GM10266 (cell line): ENCODE measurements around the gene TTC39A.

Experiments used
- DNase-seq: peaks from one replicate; pipeline ENCODE4 v3.0.0; 2012; ENCODE audit errors: extremely low spot score
- TF ChIP-seq, protein P1 (sequence below): IDR thresholded peaks from 2 replicates; pipeline ENCODE4 v1.5.1; 2012; ENCODE audit warnings: mild to moderate bottlenecking, low read depth; ENCODE audit not compliant: control insufficient read depth, insufficient read depth; ENCODE audit errors: missing control alignments

Gene TTC39A

DNA sequence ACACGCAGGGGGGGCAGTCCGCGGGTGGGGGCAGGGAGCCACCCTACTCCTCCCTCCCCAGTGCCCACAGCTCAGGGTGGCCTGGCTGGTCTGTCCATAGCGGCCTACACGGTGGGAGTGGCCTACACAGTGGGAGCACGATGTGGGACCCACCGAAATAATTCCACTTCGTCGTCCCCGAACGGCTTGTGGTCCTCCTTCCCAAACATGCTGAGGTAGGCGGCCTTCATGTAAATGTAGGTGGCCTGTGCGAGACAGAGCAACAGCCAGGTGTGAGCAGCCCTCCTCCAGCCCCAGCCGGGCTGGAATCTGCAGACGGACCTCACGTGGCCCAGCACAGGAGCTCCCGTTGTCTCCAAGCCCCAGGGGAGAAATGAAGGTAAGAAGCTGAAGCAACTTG lies 34.4 kb downstream of the TTC39A start:
- DNase-seq, result no peak
- TF ChIP-seq, protein P1, sequence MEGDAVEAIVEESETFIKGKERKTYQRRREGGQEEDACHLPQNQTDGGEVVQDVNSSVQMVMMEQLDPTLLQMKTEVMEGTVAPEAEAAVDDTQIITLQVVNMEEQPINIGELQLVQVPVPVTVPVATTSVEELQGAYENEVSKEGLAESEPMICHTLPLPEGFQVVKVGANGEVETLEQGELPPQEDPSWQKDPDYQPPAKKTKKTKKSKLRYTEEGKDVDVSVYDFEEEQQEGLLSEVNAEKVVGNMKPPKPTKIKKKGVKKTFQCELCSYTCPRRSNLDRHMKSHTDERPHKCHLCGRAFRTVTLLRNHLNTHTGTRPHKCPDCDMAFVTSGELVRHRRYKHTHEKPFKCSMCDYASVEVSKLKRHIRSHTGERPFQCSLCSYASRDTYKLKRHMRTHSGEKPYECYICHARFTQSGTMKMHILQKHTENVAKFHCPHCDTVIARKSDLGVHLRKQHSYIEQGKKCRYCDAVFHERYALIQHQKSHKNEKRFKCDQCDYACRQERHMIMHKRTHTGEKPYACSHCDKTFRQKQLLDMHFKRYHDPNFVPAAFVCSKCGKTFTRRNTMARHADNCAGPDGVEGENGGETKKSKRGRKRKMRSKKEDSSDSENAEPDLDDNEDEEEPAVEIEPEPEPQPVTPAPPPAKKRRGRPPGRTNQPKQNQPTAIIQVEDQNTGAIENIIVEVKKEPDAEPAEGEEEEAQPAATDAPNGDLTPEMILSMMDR, result no peak

DNA sequence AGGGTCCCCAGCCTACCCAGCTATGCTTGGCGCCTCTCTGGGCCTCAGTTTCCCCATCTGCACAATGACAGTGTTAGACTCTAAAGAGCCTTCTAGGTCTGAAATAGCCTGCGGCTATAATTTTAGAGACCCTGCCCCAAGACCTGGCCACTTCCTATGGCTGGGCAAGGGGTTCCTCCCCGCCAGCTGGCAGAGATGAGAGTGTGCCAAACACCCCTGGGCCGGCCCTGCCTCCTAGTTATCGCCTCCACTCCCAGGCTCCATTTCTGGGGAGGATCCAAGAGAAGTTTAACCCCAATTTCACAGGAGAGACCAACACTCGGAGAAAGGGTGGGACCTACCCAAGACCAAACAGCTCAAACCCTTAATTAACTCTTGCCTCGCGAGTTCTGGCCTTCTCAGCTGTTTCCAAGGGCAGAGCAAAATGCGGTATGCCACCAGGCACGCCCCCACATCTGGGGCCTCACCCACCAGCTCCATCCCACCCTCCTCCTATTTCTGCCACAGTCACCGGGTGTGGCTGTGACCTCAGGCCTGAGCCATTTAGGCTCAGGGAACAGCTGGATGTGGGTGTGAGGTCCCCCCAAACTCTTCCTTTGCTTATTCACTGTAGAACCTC lies 35.7 kb downstream of the TTC39A start:
- DNase-seq, result no peak
- TF ChIP-seq, protein P1, result no peak

GRCh38 chr1:51293898-51294515 lies 36.4 kb downstream of the TTC39A start:
- TF ChIP-seq, protein P1, result no peak
- no peak for DNase-seq

GRCh38 chr1:51290489-51290847 lies 39.9 kb downstream of the TTC39A start:
- TF ChIP-seq, protein P1, result no peak

GRCh38 chr1:51289676-51290488 lies 40.5 kb downstream of the TTC39A start:
- TF ChIP-seq, protein P1, result no peak
- no peak for DNase-seq

More at GRCh38 chr1:51290489-51290847, 39.9 kb downstream of the TTC39A start:
- no peak for DNase-seq

DNA sequence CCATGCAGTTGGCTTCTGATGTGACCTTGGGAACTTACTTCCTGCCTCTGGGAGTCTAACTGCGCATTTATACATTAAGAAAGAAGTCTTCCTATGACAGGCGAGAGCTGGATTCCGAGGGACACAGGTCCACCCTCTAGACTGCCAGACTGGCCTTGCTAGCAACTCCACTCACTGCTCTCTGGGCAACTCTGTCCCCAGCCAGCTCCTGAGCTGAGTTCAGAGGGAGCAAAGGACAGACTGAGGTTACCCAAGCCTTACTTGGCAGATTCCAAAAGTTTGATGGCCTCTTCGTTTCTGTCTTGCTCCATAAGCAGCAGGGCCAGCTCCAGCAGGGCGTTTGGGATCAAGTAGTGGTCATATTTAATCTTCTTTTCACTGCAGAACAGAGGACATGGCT lies 41.8 kb downstream of the TTC39A start:
- no peak for DNase-seq
- TF ChIP-seq, protein P1, result no peak

DNA sequence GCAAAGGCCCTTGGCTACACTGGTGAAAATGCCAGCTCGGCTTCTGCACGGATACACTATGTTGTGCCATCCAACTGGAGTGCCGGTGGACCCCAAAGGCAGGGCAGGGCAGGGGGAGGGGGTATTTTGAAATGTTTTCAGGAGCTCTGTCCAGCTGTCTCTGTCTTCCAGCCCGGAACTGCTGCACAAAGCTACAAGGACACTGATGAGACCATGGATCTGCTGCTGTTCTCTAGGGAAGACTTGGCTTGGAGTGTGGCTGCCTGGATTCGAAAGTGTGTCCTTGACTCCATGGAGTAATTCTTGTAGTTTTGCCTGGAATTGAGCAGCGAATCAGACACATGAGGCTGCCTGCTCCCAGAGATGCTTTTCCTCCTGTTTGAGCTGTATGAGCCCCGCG lies 42.4 kb downstream of the TTC39A start:
- DNase-seq, result no peak
- TF ChIP-seq, protein P1, result no peak
